WTC11 (cell line): Measurements from ENCODE around the gene ADISSP.

Experiments
- CTCF ChIP-seq: fragments of 200-600 bp; IDR thresholded peaks from 2 replicates; pipeline ENCODE4 v1.8.0; 2022; ENCODE audit warnings: antibody characterized with exemption
- E2F4 ChIP-seq: sonication (generic); formaldehyde crosslinking; IDR thresholded peaks from 2 replicates; pipeline ENCODE4 v1.8.1; 2022; ENCODE audit warnings: low read depth, mild to moderate bottlenecking, moderate library complexity, missing genetic modification reagents, borderline replicate concordance
- KAT7 ChIP-seq: sonication (generic); formaldehyde crosslinking; IDR thresholded peaks from 2 replicates; pipeline ENCODE4 v1.8.1; 2023; ENCODE audit warnings: missing genetic modification reagents, mild to moderate bottlenecking, borderline replicate concordance
- SP1 ChIP-seq: sonication (generic); formaldehyde crosslinking; conservative IDR thresholded peaks from 2 replicates; pipeline ENCODE4 v1.8.1; 2022; ENCODE audit warnings: missing genetic modification reagents

GRCh38 chr20:3760655-3761348 lies 6.8 kb downstream of the ADISSP start:
- TF ChIP-seq KAT7 (CRISPR knock-in tag) (no peak), E2F4 (CRISPR knock-in tag) (no peak), SP1 (CRISPR knock-in tag) (no peak), CTCF (no peak)
